ACC112 (cell line): ENCODE measurements around the gene H6PD.

Experiments used
- H2AFZ ChIP-seq: fragments of 200-600 bp; sonication (generic); one replicate; pipeline ENCODE4 v1.6.0; 2017; ENCODE audit warnings: antibody characterized with exemption, low read length; ENCODE audit not compliant: unreplicated experiment
- H3K27ac ChIP-seq: fragments of 200-600 bp; sonication (generic); 2 replicates; pipeline ENCODE4 v1.5.1; 2014; ENCODE audit warnings: low read depth, mild to moderate bottlenecking, antibody characterized with exemption, low read length, moderate library complexity
- H3K27me3 ChIP-seq: fragments of 200-600 bp; sonication (generic); 2 replicates; pipeline ENCODE4 v1.6.1; 2014; ENCODE audit warnings: mild to moderate bottlenecking, antibody characterized with exemption, low read length, moderate library complexity, mixed read lengths; ENCODE audit not compliant: insufficient read depth
- H3K36me3 ChIP-seq: fragments of 200-600 bp; sonication (generic); 2 replicates; pipeline ENCODE4 v1.6.1; 2016; ENCODE audit warnings: mild to moderate bottlenecking, antibody characterized with exemption, low read length, moderate library complexity, mixed read lengths; ENCODE audit not compliant: insufficient read depth
- H3K4me1 ChIP-seq: fragments of 200-600 bp; sonication (generic); one replicate; pipeline ENCODE4 v1.6.1; 2016; ENCODE audit warnings: low read length, mixed read lengths; ENCODE audit not compliant: insufficient read depth, unreplicated experiment, control insufficient read depth
- H3K4me3 ChIP-seq: fragments of 200-600 bp; sonication (generic); 2 replicates; pipeline ENCODE4 v1.5.1; 2014; ENCODE audit warnings: mild to moderate bottlenecking, low read depth, low read length
- H3K79me2 ChIP-seq: fragments of 200-600 bp; sonication (generic); one replicate; pipeline ENCODE4 v1.6.0; 2016; ENCODE audit warnings: low read length; ENCODE audit not compliant: control insufficient read depth, unreplicated experiment, insufficient read depth

Gene H6PD

DNA sequence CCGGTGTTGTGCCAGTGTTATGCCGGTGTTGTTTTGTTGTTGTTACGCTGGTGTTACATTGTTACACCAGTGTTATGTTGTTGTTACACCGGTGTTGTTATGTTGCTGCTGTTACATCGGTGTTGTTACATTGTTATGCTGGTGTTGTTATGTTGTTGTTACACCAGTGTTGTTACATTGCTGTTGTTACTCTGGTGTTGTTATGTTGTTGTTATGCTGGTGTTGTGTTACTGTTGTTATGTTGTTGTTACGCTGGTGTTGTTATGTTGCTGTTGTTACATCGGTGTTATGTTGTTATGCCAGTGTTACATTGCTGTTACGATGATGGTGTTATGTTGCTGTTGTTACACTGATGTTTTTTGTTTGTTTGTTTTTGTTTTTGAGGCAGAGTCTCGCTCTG is 24.1 kb downstream of the H6PD start:
- Histone ChIP-seq H3K4me3 (no peak overlapping the region), H3K27me3 (no peaks in the 10 kb centered on the region), H3K4me1 (no peaks in the 10 kb centered on the region), H2AFZ (no peak overlapping the region), H3K36me3 (peaks cover 14% of the 10 kb centered on the region), H3K79me2 (peaks cover 36% of the 10 kb centered on the region), H3K27ac (no peak overlapping the region)

DNA sequence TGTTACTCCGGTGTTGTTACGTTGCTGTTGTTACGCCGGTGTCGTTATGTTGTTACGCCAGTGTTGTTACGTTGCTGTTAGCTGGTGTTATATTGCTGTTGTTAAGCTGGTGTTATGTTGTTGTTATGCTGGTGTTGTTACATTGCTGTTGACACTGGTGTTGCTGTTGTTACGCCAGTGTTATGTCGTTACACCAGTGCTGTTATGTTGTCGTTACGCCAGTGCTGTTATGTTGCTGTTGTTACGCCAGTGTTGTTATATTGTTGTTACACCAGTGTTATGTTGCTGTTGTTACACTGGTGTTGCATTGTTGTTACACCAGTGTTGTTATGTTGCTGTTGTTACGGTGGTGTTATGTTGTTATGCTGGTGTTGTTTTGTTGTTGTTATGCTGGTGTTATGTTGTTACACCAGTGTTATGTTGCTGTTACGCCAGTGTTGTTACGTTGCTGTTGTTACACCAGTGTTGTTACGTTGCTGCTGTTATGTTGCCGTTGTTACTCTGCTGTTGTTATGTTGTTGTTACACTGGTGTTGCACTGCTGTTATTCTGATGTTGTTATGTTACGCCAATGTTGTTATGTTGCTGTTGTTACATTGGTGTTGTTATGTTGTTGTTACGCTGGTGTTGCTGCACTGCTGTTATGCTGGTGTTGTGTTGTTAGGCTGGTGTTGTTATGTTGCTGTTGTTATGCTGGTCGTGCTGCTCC is 25.6 kb downstream of the H6PD start:
- Histone ChIP-seq H3K4me1 (no peaks in the 10 kb centered on the region), H3K27ac (peak overlapping the region; percentile 63), H2AFZ (no peak overlapping the region), H3K27me3 (no peaks in the 10 kb centered on the region), H3K4me3 (no peak overlapping the region), H3K36me3 (peaks cover 14% of the 10 kb centered on the region), H3K79me2 (peaks cover 33% of the 10 kb centered on the region)

DNA sequence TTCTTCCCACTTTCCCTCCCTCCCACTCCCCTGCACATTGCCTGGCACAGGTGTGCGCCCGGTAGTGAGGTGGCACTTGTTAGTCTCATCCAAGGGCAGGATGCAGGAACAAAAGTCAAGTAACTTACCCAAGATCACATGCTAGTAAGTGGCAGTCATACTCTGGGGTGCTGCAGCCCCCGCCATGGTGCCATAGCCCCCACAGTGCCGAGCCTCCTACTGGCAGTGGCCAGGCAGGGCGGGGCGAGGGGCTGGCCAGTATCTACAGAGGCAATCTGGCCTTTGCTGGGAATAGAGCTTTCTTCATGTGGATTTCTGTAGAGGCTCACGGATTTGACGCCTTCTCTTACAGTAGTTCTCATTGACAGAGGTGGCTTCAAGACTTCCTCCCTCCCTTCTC is 26.9 kb downstream of the H6PD start:
- Histone ChIP-seq H3K4me1 (peaks cover 1% of the 10 kb centered on the region), H3K4me3 (no peak overlapping the region), H3K27me3 (no peaks in the 10 kb centered on the region), H3K27ac (no peak overlapping the region), H2AFZ (no peak overlapping the region), H3K36me3 (peaks cover 14% of the 10 kb centered on the region; the same call in 1 of the 2 replicates), H3K79me2 (peaks cover 33% of the 10 kb centered on the region)

DNA sequence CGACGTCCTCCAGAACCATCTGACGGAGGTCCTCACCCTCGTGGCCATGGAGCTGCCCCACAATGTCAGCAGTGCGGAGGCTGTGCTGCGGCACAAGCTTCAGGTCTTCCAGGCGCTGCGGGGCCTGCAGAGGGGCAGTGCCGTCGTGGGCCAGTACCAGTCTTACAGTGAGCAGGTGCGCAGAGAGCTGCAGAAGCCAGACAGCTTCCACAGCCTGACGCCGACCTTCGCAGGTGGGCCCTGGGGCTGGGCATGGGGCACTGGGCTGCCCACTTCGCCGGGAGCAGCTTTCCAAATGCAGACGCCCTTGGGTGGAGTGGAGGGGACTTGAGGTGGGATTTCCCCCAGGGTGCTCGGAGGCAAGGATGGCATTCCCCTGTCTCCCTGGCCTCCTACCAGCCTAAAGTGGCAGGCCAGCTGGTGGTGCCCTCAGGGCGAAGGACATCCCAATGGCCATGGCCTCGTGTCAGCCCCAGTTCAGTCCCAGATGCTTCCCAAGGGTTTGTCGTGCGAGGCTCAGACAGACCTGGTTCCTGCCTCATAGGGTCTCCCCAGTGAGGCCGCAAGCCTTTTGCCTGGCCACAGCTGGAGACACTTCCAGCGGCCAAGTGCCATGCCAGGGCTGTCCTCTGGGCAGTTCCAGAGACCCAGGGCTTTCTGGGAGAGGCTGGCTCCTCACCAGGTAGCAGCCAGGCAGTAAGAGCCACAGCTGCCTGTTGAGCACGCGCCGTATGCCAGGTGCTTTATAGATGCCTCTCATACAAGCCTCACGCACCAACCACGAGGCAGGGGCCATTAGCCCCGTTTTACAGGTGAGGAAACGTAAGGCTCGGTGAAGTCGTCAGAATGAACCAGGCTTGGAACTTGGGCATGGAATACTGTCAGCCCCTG is 27.8 kb downstream of the H6PD start:
- Histone ChIP-seq H3K27ac (no peak overlapping the region), H3K79me2 (peaks cover 33% of the 10 kb centered on the region), H3K27me3 (no peaks in the 10 kb centered on the region), H3K4me1 (peaks cover 3% of the 10 kb centered on the region), H2AFZ (no peak overlapping the region), H3K36me3 (peaks cover 14% of the 10 kb centered on the region; the same call in 1 of the 2 replicates), H3K4me3 (no peak overlapping the region)

DNA sequence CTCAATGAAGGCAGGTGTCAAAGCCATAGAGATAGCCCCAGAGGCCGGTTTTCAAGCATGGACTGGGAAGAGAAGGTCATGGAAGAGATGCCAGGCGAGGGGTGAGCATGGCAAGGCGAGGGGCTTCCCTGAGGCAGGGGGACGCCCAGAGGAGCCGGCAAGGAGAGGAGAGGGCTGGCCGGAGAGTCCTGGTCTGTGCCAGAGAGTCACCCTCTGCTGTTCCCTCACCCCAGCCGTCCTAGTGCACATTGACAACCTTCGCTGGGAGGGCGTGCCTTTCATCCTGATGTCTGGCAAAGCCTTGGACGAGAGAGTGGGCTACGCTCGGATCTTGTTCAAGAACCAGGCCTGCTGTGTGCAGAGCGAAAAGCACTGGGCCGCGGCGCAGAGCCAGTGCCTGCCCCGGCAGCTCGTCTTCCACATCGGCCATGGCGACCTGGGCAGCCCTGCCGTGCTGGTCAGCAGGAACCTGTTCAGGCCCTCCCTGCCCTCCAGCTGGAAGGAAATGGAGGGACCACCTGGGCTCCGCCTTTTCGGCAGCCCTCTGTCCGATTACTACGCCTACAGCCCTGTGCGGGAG is 28.8 kb downstream of the H6PD start:
- Histone ChIP-seq H3K4me1 (peaks cover 3% of the 10 kb centered on the region), H2AFZ (no peak overlapping the region), H3K79me2 (peaks cover 23% of the 10 kb centered on the region), H3K27ac (no peak overlapping the region), H3K4me3 (no peak overlapping the region), H3K36me3 (peaks cover 6% of the 10 kb centered on the region; the same call in 1 of the 2 replicates), H3K27me3 (no peaks in the 10 kb centered on the region)

DNA sequence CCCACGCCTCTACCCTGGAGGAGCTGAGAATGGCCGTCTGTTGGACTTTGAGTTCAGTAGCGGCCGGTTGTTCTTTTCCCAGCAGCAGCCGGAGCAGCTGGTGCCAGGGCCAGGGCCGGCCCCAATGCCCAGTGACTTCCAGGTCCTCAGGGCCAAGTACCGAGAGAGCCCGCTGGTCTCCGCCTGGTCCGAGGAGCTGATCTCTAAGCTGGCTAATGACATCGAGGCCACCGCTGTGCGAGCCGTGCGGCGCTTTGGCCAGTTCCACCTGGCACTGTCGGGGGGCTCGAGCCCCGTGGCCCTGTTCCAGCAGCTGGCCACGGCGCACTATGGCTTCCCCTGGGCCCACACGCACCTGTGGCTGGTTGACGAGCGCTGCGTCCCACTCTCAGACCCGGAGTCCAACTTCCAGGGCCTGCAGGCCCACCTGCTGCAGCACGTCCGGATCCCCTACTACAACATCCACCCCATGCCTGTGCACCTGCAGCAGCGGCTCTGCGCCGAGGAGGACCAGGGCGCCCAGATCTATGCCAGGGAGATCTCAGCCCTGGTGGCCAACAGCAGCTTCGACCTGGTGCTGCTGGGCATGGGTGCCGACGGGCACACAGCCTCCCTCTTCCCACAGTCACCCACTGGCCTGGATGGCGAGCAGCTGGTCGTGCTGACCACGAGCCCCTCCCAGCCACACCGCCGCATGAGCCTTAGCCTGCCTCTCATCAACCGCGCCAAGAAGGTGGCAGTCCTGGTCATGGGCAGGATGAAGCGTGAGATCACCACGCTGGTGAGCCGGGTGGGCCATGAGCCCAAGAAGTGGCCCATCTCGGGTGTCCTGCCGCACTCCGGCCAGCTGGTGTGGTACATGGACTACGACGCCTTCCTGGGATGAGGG is 29.7 kb downstream of the H6PD start:
- peaks cover 3% of the 10 kb centered on the region for H3K4me1 ChIP-seq
- H3K27ac ChIP-seq = no peak overlapping the region
- H3K4me3 ChIP-seq = no peak overlapping the region
- no peaks in the 10 kb centered on the region for H3K27me3 ChIP-seq
- H2AFZ ChIP-seq = no peak overlapping the region
- H3K79me2 ChIP-seq = peaks cover 16% of the 10 kb centered on the region
- 0 out of 2 replicates have a peak, but pooled peaks cover 3% of the 10 kb centered on the region for H3K36me3 ChIP-seq

DNA sequence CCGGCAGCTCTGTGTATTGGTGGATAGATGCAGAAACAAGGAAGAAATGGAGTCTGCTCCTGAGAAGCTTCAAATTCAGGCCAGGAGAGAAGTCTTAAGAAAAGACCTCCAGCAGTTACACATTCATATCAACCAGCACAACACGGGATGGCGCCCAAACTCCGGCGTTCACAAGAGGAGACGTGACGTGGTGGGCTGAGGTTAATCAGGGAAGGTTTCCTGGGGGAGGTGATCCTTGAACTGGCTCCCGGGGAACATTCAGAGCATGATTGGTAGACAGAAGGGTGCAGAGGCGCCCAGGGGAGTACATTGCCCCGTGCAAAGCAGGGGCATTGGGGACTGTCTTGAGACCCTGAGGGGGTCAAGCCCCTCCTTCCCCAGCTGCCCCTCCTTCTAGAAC is 30.5 kb downstream of the H6PD start:
- H3K27me3 ChIP-seq = no peaks in the 10 kb centered on the region
- no peak overlapping the region for H3K27ac ChIP-seq
- H2AFZ ChIP-seq = no peak overlapping the region
- peaks cover 8% of the 10 kb centered on the region for H3K79me2 ChIP-seq
- no peaks in the 10 kb centered on the region for H3K36me3 ChIP-seq
- H3K4me1 ChIP-seq = peaks cover 3% of the 10 kb centered on the region
- H3K4me3 ChIP-seq = no peak overlapping the region

DNA sequence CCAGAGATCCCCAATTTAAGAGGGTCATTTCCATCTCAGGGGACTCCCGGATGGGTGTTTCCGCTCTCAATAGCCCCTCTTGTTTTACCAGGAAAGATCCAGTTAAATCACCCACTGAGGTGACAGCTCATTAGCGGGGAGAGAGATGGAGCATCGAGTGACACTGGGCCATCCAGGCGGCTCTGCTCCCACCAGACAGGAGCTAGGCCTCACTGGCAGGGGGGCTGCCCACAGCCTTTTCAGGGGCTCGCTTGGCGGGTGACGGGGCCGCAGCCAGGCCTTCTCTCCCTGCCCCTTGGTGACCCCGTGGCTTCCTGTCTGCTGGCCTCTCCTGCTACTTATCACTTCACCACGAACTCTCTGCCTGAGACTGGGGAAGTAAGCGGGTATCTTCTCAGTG is 31.4 kb downstream of the H6PD start:
- Histone ChIP-seq H3K36me3 (no peaks in the 10 kb centered on the region), H3K4me1 (peaks cover 3% of the 10 kb centered on the region), H3K27me3 (no peaks in the 10 kb centered on the region), H3K79me2 (no peaks in the 10 kb centered on the region), H2AFZ (no peak overlapping the region), H3K4me3 (no peak overlapping the region), H3K27ac (no peak overlapping the region)

DNA sequence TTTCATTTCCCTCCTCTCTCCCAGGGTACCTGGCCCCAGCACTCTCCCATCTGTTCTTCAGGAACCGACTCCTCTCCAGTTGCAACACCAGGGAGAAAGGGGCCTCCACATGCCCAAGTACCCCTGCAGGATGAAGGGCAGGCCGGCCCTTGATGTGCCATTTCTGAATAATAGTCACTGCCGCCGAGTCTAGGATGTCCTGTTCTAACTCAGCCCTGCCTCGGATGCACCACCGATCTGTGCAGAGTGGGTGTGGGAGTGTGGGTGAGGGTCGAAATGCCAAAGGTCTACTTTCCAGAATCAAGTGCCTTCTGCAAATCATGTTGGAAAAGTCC is 32.7 kb downstream of the H6PD start:
- Histone ChIP-seq H3K4me1 (peaks cover 3% of the 10 kb centered on the region), H3K79me2 (no peaks in the 10 kb centered on the region), H3K4me3 (no peak overlapping the region), H2AFZ (no peak overlapping the region), H3K27me3 (no peaks in the 10 kb centered on the region), H3K27ac (no peak overlapping the region), H3K36me3 (no peaks in the 10 kb centered on the region)
